HL-60/S4 treated with phorbol 12-myristate 13-acetate at 8.2 ng/mL for 4 days and 3 days (cell line): ENCODE results near the gene COL5A2.

Experiments used
- in situ Hi-C: fragments of 300-500 bp; cut with MboI; formaldehyde crosslinking; loops from 2 replicates; pipeline ENCODE4 v1.15.0; 2022; ENCODE audit warnings: low sequenced_read_pairs

Gene COL5A2

DNA sequence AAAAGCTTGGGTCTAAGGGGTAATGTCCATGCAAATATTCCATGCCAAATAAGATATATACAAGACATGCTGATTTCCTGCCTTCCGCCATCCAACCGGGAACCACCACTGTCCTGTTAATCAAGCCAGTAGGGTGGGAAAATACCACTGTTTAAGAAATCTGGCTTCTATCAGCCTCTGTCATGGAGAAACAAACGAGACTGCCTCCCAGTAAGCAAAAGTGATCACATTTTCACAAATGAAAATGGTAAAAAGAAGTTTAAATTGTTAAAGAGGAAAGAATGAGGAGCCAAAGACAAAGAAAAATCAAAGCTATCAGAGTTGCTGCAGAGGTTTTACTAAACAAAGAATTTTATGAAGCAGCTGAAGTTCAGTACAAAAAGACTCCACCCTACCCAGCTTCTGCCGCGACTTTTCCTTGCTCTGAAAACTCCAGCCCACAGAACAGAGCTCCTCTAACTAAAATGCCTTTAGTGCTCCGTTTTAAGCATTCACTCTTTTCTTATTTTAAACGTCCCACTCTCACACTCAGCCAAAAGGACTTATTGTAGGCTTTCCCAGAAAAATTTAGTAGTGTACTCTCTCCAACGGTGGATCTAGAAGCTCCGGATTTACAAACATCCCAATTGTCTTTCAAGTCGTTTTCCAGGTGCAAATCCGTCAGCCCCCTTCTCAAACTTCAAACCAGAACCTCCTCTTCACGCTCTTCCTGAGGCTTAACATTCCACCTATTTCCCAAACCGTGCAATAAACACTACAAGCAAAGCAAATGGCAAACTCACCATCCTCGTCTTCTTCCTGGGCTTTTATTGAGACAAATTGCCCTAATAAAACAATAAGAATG lies 613 bp downstream of the COL5A2 start:
- in situ Hi-C loops: no loop called here

DNA sequence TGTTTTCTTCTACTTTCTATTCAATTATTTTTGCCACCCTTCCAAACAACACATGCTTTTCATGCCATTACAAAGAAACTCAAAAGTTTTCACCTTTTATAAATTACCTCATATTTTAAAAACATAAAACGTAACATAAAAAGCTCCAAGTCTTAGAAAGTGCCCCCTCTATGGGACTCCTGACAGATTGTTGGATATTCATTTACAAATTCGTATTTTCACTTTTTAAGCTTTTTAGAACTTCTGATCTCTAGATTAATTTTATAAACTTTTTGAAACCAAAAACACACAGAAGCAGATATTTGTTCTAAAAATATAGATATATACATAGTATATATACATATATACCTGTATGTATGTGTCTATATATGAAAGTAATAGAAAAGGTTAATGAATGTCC lies 1.5 kb downstream of the COL5A2 start:
- in situ Hi-C loops: no loop called here

DNA sequence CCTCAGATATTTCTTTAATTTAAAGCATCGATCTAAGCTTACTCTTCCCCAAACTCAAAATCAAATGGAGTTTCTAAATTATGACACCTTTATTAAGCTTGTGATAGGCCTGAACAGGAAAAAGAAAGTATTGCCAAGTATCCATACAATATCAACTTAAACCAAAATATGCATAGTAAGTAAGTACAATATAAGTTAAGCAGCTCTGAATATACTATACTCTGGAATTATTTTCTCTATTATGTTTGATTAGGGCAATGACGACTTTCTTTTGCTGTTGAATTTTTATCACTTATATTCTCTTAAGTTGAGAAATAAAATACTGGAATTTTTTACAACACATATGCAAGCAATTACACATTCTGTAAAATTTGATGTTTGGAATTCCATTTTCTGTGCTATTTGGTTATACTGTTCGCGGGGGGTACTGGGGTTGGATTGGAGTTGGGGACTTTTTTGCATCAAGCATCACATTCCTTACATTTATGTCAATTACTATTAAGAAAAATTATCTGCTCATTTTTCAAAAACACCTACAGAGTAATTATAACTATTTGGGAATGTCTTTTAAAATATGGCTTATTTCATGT lies 2.2 kb downstream of the COL5A2 start:
- in situ Hi-C loops: no loop called here

DNA sequence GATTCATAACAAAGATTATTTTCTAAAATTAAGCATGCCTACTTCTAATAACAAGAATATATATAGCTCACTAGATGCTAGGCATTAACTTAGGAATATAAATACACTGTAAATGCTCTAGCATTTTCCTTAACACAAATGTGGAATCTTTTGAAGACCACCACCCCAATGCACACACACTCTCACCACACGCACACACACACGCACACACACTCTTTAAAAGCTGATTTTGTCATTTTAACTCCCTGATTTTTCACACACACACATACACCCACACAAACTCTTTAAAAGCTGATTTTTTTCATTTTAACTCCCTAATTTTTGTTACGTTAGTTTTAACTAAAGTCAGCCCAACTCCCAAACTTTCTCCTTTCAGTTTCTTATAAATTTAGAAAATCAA lies 3.0 kb downstream of the COL5A2 start:
- in situ Hi-C loops: no loop called here

DNA sequence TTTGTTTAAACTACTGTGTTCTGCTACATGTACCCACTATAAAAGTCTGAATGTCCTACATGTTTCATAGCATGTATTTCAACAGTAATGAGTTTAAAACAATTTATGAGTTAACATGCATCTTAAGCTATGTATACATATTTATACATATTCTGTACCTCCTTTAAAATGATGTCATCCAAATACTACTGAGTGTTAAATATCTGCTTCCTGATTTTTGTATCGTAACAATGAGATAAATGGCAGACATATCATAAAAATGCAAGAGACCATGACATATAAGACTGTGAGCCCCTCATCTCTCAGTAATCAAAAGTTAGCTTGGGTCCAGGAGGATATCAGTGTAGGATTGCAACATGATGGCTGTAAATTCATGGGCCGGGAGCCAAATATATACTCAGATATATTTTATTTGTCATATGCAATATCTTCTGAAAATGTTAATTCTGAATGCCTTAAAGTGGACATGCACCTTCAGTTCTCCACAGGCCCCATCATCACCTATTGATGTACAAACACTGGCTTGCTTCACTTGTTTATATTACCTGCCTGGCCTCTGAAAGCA lies 3.6 kb downstream of the COL5A2 start:
- in situ Hi-C loops: no loop called here

DNA sequence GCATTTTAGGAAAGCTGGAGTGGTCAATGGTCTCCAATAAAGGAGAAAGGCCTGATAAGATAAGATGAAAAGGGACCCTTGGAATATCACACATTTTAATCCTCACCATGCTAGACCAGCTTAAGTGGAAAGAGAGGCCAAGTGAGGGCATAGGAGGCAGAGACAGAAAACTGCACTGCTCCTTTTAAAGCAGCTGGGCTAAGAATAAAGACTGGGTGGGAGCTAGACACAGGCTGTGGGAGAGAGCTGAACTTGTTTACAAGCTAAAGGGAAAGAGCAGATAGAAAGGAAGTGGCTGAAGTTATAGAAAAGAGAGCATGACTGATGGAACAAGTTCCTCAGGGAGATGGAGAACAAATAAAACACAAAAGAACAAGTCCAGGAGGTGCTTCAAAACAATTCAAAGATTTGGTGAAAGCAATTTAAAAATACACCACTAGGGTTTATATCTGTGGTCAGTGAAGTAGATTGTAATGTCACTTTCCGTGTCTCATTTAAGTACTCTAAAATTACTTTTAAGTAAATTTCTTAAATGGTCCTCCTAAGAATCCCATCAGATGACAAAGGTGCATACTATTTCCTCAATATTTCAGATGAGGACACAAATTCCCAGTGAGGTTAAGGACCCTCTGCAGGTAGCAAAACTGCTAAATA lies 7.5 kb downstream of the COL5A2 start:
- in situ Hi-C loops: no loop called here

DNA sequence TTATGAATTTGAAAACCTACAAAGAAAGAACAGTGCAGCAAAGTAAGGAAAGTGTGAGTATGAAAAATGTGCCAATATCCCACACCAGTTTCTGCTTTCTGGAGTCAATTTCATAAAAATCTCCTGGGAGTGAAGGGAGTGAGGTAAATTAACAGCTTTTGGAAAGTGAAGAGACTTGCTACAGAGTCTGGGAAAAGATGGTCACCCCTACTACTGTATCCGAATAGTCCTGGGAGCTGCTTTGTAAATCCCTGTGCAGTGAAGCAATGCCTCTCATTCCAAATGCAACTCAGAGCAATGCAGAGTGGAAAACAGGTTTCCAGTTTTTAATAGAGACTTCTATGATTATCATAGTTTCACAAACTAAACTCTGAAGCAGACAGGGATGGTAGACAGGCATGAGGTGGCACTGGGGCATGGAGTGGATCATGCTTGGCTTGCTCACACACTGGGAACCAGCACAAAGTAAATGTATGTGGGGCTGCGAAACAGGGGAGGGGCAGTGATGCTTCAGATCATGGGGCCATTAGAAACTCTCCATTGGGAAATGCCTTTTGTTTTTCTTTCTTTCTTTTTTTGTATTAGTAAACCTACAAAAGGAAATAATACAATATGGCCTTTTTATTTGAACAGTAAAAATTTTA lies 10.6 kb downstream of the COL5A2 start:
- in situ Hi-C loops: no loop called here

DNA sequence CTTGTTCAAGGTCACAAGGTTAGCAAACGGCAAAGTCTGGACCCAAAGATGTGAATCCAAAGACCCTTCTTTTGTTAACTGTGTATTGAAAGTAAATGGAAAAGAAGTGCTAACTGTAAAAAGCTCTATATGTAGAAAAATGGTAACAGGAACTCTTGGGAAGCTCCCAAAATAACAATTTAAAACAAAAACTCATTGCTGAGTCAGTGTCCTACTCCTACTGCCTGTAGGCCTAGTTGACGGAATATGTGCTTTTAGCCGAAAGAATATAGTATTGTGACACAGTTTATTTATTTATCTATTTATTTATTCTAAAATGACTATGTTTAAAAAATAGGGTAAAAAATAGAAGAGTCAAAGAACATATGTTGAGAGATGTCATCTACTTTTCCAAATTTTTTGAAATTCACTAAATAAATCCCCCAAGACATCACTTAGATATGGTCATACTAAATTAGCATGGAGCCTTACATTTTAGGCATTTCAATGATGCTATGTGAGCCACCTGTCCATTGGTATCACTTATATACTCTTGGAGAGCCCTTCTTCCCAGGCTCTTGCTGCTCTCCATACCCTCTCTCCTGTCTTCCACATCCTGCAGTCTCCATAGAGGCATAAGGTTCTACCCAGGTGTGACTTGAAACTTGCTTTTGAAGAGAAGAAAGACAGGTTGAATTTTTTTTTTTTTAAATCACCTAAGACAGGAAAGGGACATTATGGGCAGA lies 13.7 kb downstream of the COL5A2 start:
- in situ Hi-C loops: no loop called here

DNA sequence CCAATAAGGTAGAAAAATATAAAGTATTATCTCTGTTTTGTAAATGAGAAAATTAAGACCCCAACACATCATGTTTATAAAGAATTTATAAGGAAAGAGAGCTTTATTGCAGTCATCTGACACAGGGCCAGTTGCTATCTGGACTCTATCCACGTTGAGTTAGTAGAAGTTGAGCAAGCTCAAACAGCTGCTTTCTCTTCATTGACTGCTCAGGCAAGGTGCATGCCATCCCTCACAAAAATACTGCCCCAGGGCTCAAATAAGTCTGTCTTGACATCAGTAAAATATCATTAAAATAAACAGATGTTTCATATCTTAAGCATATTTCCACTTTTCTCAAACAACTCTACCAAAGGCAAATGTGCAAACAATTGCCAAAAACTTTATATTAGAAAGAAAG lies 14.8 kb downstream of the COL5A2 start:
- in situ Hi-C loops: no loop called here

DNA sequence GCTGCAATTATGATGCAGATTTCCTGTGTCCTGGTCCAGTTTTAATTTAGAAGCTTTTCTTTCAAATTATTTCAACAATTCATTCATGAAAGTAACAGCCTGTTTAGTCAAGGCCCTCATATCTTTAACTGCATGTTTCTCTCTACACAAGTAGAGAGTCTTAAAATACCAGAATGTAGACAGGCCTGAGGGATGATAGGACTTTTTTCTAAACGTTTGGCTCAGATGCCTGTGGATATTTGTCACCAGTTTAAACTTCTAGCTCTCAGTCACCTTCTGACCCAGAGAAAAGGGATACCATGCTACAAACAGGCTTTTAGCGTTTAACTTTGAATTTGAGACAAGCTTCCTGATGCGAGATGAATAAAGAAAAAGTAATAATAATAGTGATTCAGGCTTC lies 15.7 kb downstream of the COL5A2 start:
- in situ Hi-C loops: no loop called here

DNA sequence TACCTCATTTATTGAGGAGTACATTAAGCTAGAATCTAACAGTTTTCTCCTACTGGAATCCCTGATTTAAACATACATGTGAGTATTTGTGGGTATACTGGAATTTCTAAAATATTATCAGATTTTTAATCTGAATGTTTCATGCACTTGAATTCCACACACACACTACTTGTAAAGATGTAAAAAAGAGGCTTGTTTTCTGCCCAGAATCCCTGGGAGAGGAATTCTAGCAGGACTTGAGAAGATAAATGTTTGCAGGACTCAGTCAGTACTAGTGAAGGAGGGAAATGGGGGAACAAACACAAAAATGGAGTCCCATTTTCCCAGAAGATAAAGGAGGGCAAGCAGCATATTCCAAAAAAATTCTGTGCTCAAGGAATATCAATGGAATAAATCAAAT lies 17.0 kb downstream of the COL5A2 start:
- in situ Hi-C loops: no loop called here

DNA sequence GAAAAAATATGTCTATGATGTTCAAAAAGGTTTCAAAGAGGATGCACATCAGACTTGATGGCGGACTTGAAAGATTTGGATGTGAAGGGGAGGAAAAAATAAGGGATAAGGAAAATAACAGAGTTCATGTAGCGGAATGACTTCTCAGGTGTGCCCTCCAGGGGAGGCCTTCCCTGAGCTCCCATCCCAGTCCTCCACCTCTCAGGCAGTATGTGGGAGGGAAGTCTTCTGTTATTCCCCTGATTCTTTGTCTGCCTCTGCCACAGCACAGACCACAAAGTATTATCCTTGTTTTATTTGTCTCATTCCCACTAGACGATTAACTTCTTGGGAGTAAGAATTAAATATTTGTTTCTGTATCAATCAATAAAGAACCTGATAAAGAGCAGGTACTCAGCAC lies 17.7 kb downstream of the COL5A2 start:
- in situ Hi-C loops: no loop called here

DNA sequence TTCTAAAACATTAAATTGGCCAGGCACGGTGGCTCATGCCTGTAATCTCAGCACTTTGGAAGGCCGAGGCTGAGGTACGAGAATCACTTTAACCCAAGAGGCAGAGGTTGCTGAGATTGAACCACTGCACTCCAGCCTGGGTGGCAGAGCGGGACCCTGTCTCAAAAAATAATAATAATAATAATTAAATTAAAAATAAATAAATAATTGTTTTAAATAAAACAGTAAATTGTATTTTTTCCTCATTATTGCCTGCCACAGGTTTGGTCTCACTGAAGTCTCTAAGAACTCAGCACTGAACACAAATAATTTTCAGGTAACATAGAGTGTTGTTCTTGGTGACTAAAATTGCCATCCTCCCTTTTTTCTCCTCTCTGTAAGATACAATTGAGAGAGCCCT lies 19.8 kb downstream of the COL5A2 start:
- in situ Hi-C loops: no loop called here

DNA sequence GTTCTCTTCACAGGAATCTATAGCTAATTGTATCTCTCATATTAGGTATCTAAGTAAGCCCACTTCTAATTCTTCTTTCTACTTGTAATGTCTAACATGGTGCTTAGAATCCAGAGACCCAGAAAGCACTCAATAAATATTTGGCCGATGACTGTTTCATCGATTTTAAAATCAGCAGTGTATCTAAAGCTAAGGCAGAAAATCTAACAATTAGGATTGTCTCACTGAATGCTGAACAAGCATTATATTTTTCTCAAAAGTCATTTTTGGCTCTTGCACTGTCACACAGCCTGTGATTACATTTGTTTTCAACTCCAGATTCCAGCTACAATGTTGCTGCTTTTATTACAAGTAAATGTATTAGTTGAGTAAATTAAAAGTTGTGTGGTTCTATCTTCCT lies 20.3 kb downstream of the COL5A2 start:
- in situ Hi-C loops: no loop called here

DNA sequence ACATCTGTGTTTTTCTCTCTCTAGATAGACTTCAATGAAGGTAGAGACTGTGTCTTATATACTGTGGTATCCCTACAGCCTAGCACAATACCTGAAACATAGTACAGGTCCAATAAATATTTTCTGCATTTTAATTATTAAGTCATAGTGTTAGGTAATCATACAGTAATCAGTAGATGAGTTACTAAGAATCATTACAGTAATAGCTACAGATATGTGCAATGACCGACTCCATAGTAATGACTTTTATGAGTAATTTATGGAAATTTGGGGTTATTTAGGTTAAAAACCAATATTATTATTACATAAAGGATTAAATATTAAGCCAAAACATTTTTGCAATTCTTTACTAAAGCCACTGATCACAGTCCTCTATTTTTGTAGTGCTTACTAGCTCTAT lies 21.6 kb downstream of the COL5A2 start:
- in situ Hi-C loops: no loop called here

DNA sequence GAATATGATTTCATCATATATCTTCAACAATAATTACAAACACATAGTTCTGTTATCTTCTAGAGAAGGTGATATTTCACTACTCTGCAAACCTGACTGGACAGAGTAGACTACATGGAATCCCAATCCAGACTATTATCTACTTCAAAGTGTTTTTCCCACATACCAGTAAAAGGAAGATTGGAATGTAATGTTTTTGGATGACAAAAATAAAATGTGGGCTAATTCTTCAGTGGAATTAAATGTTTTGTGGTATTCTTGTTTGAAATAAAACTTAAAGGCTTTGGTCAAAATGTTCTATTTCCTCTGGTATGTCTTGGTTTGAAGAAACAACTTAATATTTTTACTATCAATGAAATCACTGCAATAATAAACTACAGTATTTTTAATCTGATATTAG lies 22.1 kb downstream of the COL5A2 start:
- in situ Hi-C loops: no loop called here

DNA sequence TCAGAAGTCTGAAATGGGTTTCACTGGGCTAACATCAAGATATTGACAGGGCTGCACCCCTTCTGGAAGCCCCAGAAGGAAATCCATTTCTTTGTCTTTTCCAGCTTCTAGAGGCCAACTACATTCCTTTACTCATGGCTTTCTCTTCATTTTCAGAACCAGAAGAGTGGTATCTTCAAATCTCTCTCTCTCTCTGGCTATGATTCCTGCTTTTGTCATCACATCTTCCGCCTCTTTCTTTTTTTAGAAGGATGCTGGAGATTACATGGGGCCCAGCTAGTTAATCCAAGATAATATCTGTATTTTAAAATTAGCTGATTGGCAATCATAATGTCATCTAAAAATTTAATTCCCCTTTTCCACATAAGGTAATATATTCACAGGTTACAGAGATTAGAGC lies 23.8 kb downstream of the COL5A2 start:
- in situ Hi-C loops: no loop called here

DNA sequence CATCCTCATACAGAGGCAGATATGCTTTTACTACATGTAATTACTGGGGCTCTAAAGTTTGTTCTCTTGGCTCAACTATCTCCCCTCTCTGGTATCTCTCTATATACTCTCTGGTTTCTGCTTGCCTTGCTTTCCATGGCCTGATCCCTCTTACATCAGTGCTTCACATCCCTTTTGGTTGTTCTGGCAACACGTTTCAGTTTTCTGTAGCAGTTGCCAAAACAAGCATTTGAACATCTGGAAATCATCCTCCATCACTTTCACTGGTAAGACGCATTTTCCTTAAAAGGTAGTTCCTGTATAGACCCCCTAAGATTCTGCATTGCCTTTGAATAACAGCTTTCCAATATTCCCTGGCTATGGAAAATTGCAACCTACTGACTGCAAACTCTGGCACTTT lies 25.9 kb downstream of the COL5A2 start:
- in situ Hi-C loops: no loop called here

DNA sequence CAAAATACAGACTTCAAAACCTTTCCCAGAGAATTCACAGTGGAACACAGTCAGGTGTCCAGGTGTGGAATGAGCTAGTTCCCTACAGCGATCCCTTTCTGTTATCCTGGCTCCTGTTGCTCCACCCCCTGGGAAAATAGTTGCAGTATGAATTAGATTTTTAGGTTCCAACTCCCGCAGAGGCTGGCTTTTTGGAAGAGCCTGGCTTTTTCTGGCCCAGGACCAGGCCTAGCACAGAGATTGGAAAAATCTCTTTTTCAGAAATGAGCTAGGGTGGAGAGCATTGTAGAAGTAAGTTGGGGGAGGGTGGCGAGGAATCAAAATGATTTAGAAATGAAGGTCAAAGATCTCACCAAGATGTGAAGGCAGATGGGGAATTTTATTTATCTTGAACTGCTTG lies 27.1 kb downstream of the COL5A2 start:
- in situ Hi-C loops: no loop called here

DNA sequence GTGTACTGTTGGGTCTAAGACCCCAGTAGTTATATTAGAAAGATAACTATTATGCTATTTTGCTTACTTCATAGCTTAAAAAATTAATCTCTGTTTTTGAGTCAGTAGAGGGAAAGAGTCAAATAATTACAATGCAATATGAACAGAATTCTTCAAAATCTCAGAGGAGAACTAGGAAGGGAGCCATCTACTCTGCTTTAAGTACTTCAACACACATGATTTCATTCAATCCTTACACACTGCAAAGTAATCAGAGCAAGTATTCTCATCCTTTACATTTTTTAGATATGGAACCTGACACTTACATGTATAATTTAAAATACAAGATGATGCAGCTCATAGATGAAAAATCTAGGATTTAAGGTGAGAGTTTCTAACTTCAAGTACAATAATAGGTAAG lies 27.7 kb downstream of the COL5A2 start:
- in situ Hi-C loops: no loop called here

DNA sequence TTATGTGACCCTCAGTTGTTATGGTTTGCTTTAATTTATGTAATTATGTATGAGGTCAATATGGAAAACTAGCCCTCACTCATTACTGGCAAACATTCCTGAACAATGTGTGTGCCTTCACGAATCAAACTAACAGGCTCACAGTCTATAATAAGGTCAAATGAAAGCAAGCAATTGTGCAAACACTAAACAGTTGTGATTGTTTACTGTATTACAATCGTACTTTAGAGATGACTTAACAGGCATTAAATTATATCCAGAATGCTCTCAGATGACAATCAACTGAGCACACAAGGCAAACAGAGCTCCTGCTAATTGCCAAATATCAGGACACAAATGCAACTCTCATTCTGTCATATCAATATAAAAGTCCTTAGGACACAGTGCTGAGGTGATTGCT lies 29.5 kb downstream of the COL5A2 start:
- in situ Hi-C loops: no loop called here
